Thyroid gland (tissue), 4 donors: ENCODE data around the gene AZGP1.
"Not testable (repeated sequence)": the region's sequence is repeated elsewhere in the genome, so short reads cannot be mapped to it uniquely, and the experiment has no call there.

Experiments
- CTCF ChIP-seq, 6 experiments: fragments of 200-600 bp in 3 of 6; fragments of 450-650 bp in 3 of 6; sonication (generic) in 3 of 6; IDR thresholded peaks; one replicate each; pipeline ENCODE4 v1.5.1; 2016 to 2019; ENCODE audit warnings: antibody characterized with exemption in 6 of 6, mild to moderate bottlenecking in 2 of 6, inconsistent platforms in 1 of 6, moderate library complexity in 1 of 6
- POLR2A ChIP-seq, 2 donors: fragments of 450-650 bp; IDR thresholded peaks; one replicate each; pipeline ENCODE4 v1.6.1; 2017; ENCODE audit warnings: antibody characterized with exemption in 2 of 2, mild to moderate bottlenecking in 2 of 2, moderate library complexity in 1 of 2

- TF ChIP-seq CTCF (IDR thresholded peaks at IDR 0.05) = peak; percentile 21 to 72 (median 62)
- TF ChIP-seq POLR2A (IDR thresholded peaks at IDR 0.05) = not testable (repeated sequence)
Observed at GRCh38 chr7:99979814-99980225, 4.0 kb upstream of the AZGP1 start.
